ENCODE measurements around the gene CACNA1D. TPM values are rescaled to one million over a fixed set of nuclear protein-coding genes. Genes with fewer than 3 reads are reported as not detected.

Gene CACNA1D
- total RNA-seq, 1 donor from 2014 or later: 0.95 TPM

GRCh38 chr3:53478166-53478830, 16.1 kb upstream of the CACNA1D start:
- no peaks in the 10 kb centered on the region for H3K4me1 Mint-ChIP-seq (ENCODE audit: low read depth)
- TF ChIP-seq CTCF (IDR thresholded peaks at IDR 0.05): no peak

DNA sequence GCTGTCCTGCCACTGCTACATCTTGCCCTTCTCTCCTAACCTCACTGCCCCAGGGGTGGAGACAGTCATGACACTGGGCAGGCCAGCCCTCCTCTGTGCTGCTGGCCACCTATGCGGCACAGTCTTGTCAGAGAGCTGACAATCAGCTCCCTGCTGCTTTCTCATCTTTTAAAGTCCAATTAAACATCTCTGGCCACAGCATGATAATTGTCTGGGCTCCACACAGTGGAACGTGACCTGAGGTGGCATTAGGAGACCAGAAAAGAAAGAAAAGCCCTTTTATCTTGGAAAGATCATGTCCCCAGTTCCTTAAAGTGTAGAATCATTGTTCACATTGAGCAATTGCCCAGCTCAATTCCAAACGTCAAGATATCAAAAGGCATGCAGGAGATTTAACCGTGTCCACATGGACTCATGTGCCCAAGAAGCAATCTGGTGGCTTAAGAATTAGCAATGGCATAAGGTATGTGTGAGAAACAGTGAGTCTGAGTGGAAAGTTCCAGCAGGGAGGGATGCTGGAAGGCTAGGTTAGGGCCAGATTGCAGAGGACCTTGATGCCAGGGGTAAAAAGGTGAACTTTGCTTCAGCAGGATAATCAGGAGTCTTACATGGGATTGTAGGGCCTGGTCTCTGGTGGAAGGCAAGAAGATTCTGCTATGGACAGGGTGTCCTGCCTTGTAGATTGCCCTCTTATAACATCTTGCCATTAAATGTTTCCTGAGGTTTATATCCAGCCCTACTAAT, 15.3 kb upstream of the CACNA1D start:
- no peak for TF ChIP-seq CTCF (IDR thresholded peaks at IDR 0.05)
- DNase-seq (ENCODE audit: low spot score): no peak
- Mint-ChIP-seq H3K4me3 (ENCODE audit: unreplicated experiment) (no peak overlapping the region), H3K4me1 (ENCODE audit: low read depth) (no peaks in the 10 kb centered on the region), H3K36me3 (ENCODE audit: low read depth) (no peaks in the 10 kb centered on the region), H3K9me3 (ENCODE audit: low read depth) (no peaks in the 10 kb centered on the region), H3K27me3 (ENCODE audit: low read depth) (peaks cover 20% of the 10 kb centered on the region), H3K27ac (ENCODE audit: unreplicated experiment) (no peak overlapping the region)

More at GRCh38 chr3:53478166-53478830, 16.1 kb upstream of the CACNA1D start:
- no peaks in the 10 kb centered on the region for H3K36me3 Mint-ChIP-seq (ENCODE audit: low read depth)
- no peaks in the 10 kb centered on the region for H3K9me3 Mint-ChIP-seq (ENCODE audit: low read depth)
- H3K4me3 Mint-ChIP-seq (ENCODE audit: unreplicated experiment): no peak overlapping the region
- peaks cover 16% of the 10 kb centered on the region for H3K27me3 Mint-ChIP-seq (ENCODE audit: low read depth)
- no peak overlapping the region for H3K27ac Mint-ChIP-seq (ENCODE audit: unreplicated experiment)
- no peak for DNase-seq (ENCODE audit: low spot score)

- H3K4me3 Mint-ChIP-seq (ENCODE audit: unreplicated experiment): no peak overlapping the region
- H3K36me3 Mint-ChIP-seq (ENCODE audit: low read depth): no peaks in the 10 kb centered on the region
These were observed 12.2 kb upstream of the CACNA1D start for GRCh38 chr3:53482227-53482626.

GRCh38 chr3:53483821-53484220, 10.6 kb upstream of the CACNA1D start:
- Mint-ChIP-seq H3K36me3 (ENCODE audit: low read depth) (no peaks in the 10 kb centered on the region), H3K4me1 (ENCODE audit: low read depth) (no peaks in the 10 kb centered on the region), H3K27ac (ENCODE audit: unreplicated experiment) (no peak overlapping the region), H3K9me3 (ENCODE audit: low read depth) (no peaks in the 10 kb centered on the region), H3K4me3 (ENCODE audit: unreplicated experiment) (no peak overlapping the region), H3K27me3 (ENCODE audit: low read depth) (peaks cover 18% of the 10 kb centered on the region)
- DNase-seq (ENCODE audit: low spot score): no peak
- no peak for TF ChIP-seq CTCF (IDR thresholded peaks at IDR 0.05)

More at GRCh38 chr3:53482227-53482626, 12.2 kb upstream of the CACNA1D start:
- Mint-ChIP-seq H3K9me3 (ENCODE audit: low read depth) (no peaks in the 10 kb centered on the region), H3K27me3 (ENCODE audit: low read depth) (peaks cover 23% of the 10 kb centered on the region), H3K4me1 (ENCODE audit: low read depth) (no peaks in the 10 kb centered on the region), H3K27ac (ENCODE audit: unreplicated experiment) (no peak overlapping the region)
- DNase-seq (ENCODE audit: low spot score): no peak
- TF ChIP-seq CTCF (IDR thresholded peaks at IDR 0.05): no peak

DNA sequence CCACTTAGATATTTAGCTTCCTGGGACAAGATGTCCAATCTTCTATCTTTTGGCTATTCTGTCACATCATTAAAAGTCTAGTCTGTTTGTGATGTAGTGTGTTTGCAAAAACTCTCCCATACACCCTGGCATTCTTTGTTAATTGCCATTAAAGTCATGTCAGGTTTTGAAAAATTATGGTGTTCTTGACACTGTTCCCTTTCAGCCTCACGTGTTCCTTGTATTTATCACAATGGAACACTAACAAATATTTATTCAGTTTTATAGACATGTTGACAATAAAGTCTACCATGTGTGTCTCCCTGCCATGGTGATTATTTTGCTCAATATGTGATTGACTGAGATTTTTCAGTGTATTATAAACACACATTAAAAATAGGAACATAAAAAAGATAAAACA, 9.4 kb upstream of the CACNA1D start:
- Mint-ChIP-seq H3K27me3 (ENCODE audit: low read depth) (peaks cover 19% of the 10 kb centered on the region), H3K4me3 (ENCODE audit: unreplicated experiment) (no peak overlapping the region), H3K36me3 (ENCODE audit: low read depth) (no peaks in the 10 kb centered on the region), H3K9me3 (ENCODE audit: low read depth) (no peaks in the 10 kb centered on the region), H3K27ac (ENCODE audit: unreplicated experiment) (no peak overlapping the region), H3K4me1 (ENCODE audit: low read depth) (no peaks in the 10 kb centered on the region)
- DNase-seq (ENCODE audit: low spot score): no peak
- no peak for TF ChIP-seq CTCF (IDR thresholded peaks at IDR 0.05)
